HepG2 (cell line): ENCODE results near the gene PRTN3. TPM values are rescaled to one million over a fixed set of nuclear protein-coding genes. Genes with fewer than 3 reads are reported as not detected.

Experiments
- ARID5B ChIP-seq: IDR thresholded peaks from 2 replicates; pipeline ENCODE4 v1.4.0; 2020; ENCODE audit warnings: mild to moderate bottlenecking, missing genetic modification reagents
- DMAP1 ChIP-seq: IDR thresholded peaks from 2 replicates; pipeline ENCODE4 v1.6.1; 2016
- HIVEP1 ChIP-seq: sonication (generic); formaldehyde crosslinking; IDR thresholded peaks from 2 replicates; pipeline ENCODE4 v1.4.0; 2020; ENCODE audit warnings: mild to moderate bottlenecking, missing genetic modification reagents
- KDM3A ChIP-seq: IDR thresholded peaks from 2 replicates; pipeline ENCODE4 v1.6.1; 2018; ENCODE audit warnings: low read depth, missing compliant biosample characterization
- NFATC3 ChIP-seq: sonication (generic); formaldehyde crosslinking; IDR thresholded peaks from 2 replicates; pipeline ENCODE4 v1.5.1; 2020; ENCODE audit warnings: mild to moderate bottlenecking, missing genetic modification reagents
- REXO4 ChIP-seq: sonication (generic); formaldehyde crosslinking; IDR thresholded peaks from 2 replicates; pipeline ENCODE4 v1.8.0; 2022; ENCODE audit warnings: missing genetic modification reagents, mild to moderate bottlenecking, borderline replicate concordance
- RXRA ChIP-seq: sonication (generic); formaldehyde crosslinking; IDR thresholded peaks from 2 replicates; pipeline ENCODE4 v1.5.1; 2020; ENCODE audit warnings: missing genetic modification reagents
- TEAD3 ChIP-seq: optimal IDR thresholded peaks from 2 replicates; pipeline ENCODE3; 2016; ENCODE audit warnings: borderline replicate concordance
- YY1 ChIP-seq: IDR thresholded peaks from 2 replicates; pipeline ENCODE4 v1.6.1; 2011; ENCODE audit warnings: low read length, low read depth, moderate library complexity, mild to moderate bottlenecking; ENCODE audit not compliant: insufficient read depth, insufficient replicate concordance
- ZFP62 ChIP-seq: sonication (generic); formaldehyde crosslinking; IDR thresholded peaks from 2 replicates; pipeline ENCODE4 v1.4.0; 2020; ENCODE audit warnings: missing genetic modification reagents
- ZHX1 ChIP-seq: sonication (generic); formaldehyde crosslinking; IDR thresholded peaks from 2 replicates; pipeline ENCODE4 v1.8.1; 2022; ENCODE audit warnings: low read depth, mild to moderate bottlenecking, missing genetic modification reagents
- ZNF24 ChIP-seq: fragments of 450-650 bp; IDR thresholded peaks from 2 replicates; pipeline ENCODE4 v1.6.1; 2017; ENCODE audit warnings: antibody characterized with exemption, mild to moderate bottlenecking
- ZNF562 ChIP-seq: sonication (generic); formaldehyde crosslinking; IDR thresholded peaks from 2 replicates; pipeline ENCODE4 v1.8.0; 2022; ENCODE audit warnings: missing genetic modification reagents, borderline replicate concordance
- ZSCAN29 ChIP-seq: sonication (generic); formaldehyde crosslinking; conservative IDR thresholded peaks from 2 replicates; pipeline ENCODE4 v1.4.0; 2020; ENCODE audit warnings: mild to moderate bottlenecking, missing genetic modification reagents
- polyA plus RNA-seq, 8 experiments: library from polyadenylated mRNA; depleted of rRNA in 3 of 8; stranded (reverse) in 7 of 8; unstranded in 1 of 8; fragments of >200 nt; fragmentation: Illumina TruSeq in 4 of 8; extraction: Trizol in 4 of 8; gene quantifications; 2 replicates each; pipeline versions ENCODE4 v1.2.1 to v1.2.3, GENCODE V29; 2011 to 2016; ENCODE audit warnings: low read depth in 4 of 8, missing spikeins in 1 of 8, mixed read lengths in 1 of 8; ENCODE audit not compliant: insufficient read depth in 1 of 8
- total RNA-seq, 5 experiments: library from RNA; depleted of rRNA; stranded (reverse); fragments of >200 nt; fragmentation: Illumina TruSeq; extraction: Trizol; gene quantifications; 2 replicates each; pipeline ENCODE4 v1.2.3, GENCODE V29; 2016; ENCODE audit warnings: low read depth in 1 of 5
- TF ChIP-seq, protein P1 (sequence below): sonication (generic); formaldehyde crosslinking; IDR thresholded peaks from 2 replicates; pipeline ENCODE4 v1.5.0; 2020; ENCODE audit warnings: missing genetic modification reagents
- TF ChIP-seq, protein P2 (sequence below): sonication (generic); formaldehyde crosslinking; IDR thresholded peaks from 2 replicates; pipeline ENCODE4 v1.8.0; 2023; ENCODE audit warnings: mild to moderate bottlenecking, missing genetic modification reagents

PRTN3 gene
- total and polyA plus RNA-seq, 2 of the 13 experiments (the other 11 are each of a cell fraction or from before 2014, with no cell fraction given) = not detected

- TF ChIP-seq, protein P1, sequence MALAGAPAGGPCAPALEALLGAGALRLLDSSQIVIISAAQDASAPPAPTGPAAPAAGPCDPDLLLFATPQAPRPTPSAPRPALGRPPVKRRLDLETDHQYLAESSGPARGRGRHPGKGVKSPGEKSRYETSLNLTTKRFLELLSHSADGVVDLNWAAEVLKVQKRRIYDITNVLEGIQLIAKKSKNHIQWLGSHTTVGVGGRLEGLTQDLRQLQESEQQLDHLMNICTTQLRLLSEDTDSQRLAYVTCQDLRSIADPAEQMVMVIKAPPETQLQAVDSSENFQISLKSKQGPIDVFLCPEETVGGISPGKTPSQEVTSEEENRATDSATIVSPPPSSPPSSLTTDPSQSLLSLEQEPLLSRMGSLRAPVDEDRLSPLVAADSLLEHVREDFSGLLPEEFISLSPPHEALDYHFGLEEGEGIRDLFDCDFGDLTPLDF (CRISPR knock-in tag) = peak; percentile 28; the same call in 1 of the 2 replicates
- TF ChIP-seq TEAD3 (no peak), ZNF562 (CRISPR knock-in tag) (no peak), ZNF24 (peak; percentile 95), RXRA (peak; percentile 24; the same call in 1 of the 2 replicates), ARID5B (CRISPR knock-in tag) (peak; percentile 30; the same call in 1 of the 2 replicates), DMAP1 (CRISPR knock-in tag) (peak; percentile 67; the same call in 1 of the 2 replicates), NFATC3 (CRISPR knock-in tag) (no peak), ZSCAN29 (no peak), ZHX1 (CRISPR knock-in tag) (no peak), KDM3A (no peak), ZFP62 (no peak), YY1 (peak; percentile 95), REXO4 (no peak), HIVEP1 (CRISPR knock-in tag) (no peak)
- TF ChIP-seq, protein P2, sequence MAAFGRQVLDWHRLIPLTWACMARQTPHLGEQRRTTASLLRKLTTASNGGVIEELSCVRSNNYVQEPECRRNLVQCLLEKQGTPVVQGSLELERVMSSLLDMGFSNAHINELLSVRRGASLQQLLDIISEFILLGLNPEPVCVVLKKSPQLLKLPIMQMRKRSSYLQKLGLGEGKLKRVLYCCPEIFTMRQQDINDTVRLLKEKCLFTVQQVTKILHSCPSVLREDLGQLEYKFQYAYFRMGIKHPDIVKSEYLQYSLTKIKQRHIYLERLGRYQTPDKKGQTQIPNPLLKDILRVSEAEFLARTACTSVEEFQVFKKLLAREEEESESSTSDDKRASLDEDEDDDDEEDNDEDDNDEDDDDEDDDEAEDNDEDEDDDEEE (CRISPR knock-in tag) = no peak
Observed at GRCh38 chr19:892894-893689, 52.3 kb downstream of the PRTN3 start, which contains the start of the genes MED16 and RNU6-9 (continued).
